ENCODE measurements around the gene ZDHHC9. TPM values are rescaled to one million over a fixed set of nuclear protein-coding genes. Genes with fewer than 3 reads are reported as not detected.

Gene ZDHHC9
- polyA plus RNA-seq, 1 of the 3 experiments (the other 2 are of a cell fraction): 8.1 TPM

DNA sequence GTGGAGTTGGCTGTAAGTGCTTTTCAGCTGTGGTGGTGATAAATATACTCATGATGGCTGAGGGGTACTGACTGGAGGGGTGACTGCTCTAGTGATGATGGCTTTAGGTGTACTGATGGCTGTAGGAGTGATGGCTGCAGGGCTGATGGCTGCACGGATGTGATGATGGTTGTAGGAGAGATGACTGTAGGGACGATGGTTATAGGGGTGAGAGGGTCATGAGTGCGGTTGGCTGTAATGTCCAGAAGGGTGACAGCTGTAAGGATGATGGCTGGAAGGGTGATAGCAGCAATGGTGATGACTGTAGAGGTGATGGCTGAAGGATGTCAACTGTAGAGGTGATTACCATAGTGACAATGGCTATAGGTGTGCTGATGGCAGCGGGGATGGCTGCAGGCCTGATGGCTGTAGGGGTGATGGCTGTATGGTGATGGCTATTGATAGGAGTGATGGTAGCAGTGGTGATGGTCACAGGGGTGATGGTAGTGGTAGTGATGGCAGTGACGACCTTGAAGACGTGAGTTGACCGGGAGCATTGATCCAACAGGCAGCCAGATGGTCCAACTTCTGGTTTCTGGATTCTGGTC is 64.5 kb downstream of the ZDHHC9 start (continued):
- TF ChIP-seq YY1 (IDR thresholded peaks at IDR 0.05; ENCODE audit: low read depth) (no peak), EP300 (IDR thresholded peaks at IDR 0.05; ENCODE audit: borderline replicate concordance in 1 of 2, low read depth in 1 of 2, low read length in 1 of 2) (no peak), JUND (IDR thresholded peaks at IDR 0.05) (no peak), TEAD4 (IDR thresholded peaks at IDR 0.05; ENCODE audit: borderline replicate concordance, insufficient read depth) (no peak), FOXM1 (IDR thresholded peaks at IDR 0.05; ENCODE audit: low read depth) (no peak)
- TF ChIP-seq, protein P1, sequence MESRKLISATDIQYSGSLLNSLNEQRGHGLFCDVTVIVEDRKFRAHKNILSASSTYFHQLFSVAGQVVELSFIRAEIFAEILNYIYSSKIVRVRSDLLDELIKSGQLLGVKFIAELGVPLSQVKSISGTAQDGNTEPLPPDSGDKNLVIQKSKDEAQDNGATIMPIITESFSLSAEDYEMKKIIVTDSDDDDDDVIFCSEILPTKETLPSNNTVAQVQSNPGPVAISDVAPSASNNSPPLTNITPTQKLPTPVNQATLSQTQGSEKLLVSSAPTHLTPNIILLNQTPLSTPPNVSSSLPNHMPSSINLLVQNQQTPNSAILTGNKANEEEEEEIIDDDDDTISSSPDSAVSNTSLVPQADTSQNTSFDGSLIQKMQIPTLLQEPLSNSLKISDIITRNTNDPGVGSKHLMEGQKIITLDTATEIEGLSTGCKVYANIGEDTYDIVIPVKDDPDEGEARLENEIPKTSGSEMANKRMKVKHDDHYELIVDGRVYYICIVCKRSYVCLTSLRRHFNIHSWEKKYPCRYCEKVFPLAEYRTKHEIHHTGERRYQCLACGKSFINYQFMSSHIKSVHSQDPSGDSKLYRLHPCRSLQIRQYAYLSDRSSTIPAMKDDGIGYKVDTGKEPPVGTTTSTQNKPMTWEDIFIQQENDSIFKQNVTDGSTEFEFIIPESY (IDR thresholded peaks at IDR 0.05; ENCODE audit: borderline replicate concordance, low read depth): no peak

DNA sequence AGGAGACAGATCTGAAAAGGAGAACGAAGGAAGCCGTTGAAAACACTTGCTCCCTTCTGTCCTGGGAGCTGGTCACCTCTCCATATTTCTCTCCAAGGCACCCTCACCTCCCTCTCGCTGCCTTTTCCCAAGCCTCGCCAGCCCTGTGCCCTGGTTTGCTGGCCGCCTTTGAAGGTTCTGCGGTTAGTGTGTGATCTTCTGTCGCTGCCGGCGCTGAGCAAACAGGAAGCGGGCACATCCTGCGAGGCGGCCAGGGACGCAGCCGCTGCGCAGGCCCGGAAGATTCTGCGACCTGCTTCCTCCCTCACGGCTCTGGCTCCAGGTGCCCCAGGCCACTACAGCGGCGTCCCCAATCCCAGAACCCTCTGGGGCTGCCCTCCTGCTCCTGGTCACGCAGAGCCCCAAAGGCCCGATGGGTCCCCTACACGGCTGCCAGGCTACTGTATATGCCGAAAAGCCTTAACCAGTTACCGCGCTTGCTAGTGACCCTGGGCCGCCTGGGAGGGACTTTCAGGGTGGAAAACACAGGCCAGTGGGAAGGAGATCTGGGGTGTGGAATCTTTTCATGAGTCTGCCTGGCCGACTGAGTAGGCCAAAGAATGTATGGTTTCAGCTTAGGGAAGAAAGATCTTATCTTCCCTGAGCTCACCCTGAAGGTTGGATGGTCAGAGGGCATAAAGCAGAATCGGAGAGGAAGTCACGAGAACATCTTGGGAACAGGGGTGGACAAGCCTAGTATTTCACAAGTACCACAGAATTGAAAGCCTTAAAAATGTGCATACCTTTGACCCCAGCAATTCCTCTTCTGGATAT is 66.3 kb downstream of the ZDHHC9 start:
- H3K79me2 ChIP-seq (ENCODE audit: insufficient read depth): no peaks in the 10 kb centered on the region
- no peaks in the 10 kb centered on the region for H3K36me3 ChIP-seq (replicated peaks in 1 of 2; ENCODE audit: control insufficient read depth in 1 of 2, insufficient read depth in 2 of 2, low read length in 1 of 2)
- H3K27ac ChIP-seq (ENCODE audit: low read depth in 2 of 2, low read length in 1 of 2): no peak overlapping the region
- no peak overlapping the region for H3K4me3 ChIP-seq (ENCODE audit: low read depth in 2 of 2, low read length in 1 of 2)
- POLR2A ChIA-PET: no interaction called here
- WGBS (ENCODE audit: low lambda C conversion rate): 52% methylated on average over 15 of the region's 30 CpGs
- H3F3A ChIP-seq (replicated peaks; ENCODE audit: insufficient read depth): no peaks in the 10 kb centered on the region
- H3K9me2 ChIP-seq: no peaks in the 10 kb centered on the region
- H3K27me3 ChIP-seq (ENCODE audit: insufficient read depth): peaks cover 30% of the 10 kb centered on the region; the same call in 1 of the 2 replicates
- CTCF ChIA-PET: no interaction called here
- no peaks in the 10 kb centered on the region for H3K9me3 ChIP-seq
- H3K4me1 ChIP-seq (ENCODE audit: control insufficient read depth in 1 of 2, insufficient read depth in 2 of 2, low read depth in 1 of 2, low read length in 1 of 2): no peaks in the 10 kb centered on the region
- H4K20me1 ChIP-seq (ENCODE audit: insufficient read depth): no peaks in the 10 kb centered on the region
- TF ChIP-seq, protein P2, sequence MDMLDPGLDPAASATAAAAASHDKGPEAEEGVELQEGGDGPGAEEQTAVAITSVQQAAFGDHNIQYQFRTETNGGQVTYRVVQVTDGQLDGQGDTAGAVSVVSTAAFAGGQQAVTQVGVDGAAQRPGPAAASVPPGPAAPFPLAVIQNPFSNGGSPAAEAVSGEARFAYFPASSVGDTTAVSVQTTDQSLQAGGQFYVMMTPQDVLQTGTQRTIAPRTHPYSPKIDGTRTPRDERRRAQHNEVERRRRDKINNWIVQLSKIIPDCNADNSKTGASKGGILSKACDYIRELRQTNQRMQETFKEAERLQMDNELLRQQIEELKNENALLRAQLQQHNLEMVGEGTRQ (IDR thresholded peaks at IDR 0.05; ENCODE audit: borderline replicate concordance, low read depth, low read length): no peak
- TF ChIP-seq GABPA (IDR thresholded peaks at IDR 0.05; ENCODE audit: low read depth) (no peak), JUND (IDR thresholded peaks at IDR 0.05) (no peak), FOXM1 (IDR thresholded peaks at IDR 0.05; ENCODE audit: low read depth) (no peak), EP300 (IDR thresholded peaks at IDR 0.05; ENCODE audit: borderline replicate concordance in 1 of 2, low read depth in 1 of 2, low read length in 1 of 2) (no peak), POLR2AphosphoS5 (IDR thresholded peaks at IDR 0.05; ENCODE audit: low read depth, low read length) (no peak), RCOR1 (IDR thresholded peaks at IDR 0.05; ENCODE audit: low read length) (no peak), TCF12 (IDR thresholded peaks at IDR 0.05) (no peak), CHD2 (IDR thresholded peaks at IDR 0.05; ENCODE audit: low read length, partially characterized antibody) (no peak), FOSL2 (IDR thresholded peaks at IDR 0.05; ENCODE audit: borderline replicate concordance, low read depth) (no peak), RFX5 (IDR thresholded peaks at IDR 0.05; ENCODE audit: low read length) (no peak), EZH2phosphoT487 (IDR thresholded peaks at IDR 0.05; ENCODE audit: borderline replicate concordance, low read depth) (no peak), RXRA (IDR thresholded peaks at IDR 0.05; ENCODE audit: borderline replicate concordance, low read depth) (no peak)
- TF ChIP-seq, protein P3, sequence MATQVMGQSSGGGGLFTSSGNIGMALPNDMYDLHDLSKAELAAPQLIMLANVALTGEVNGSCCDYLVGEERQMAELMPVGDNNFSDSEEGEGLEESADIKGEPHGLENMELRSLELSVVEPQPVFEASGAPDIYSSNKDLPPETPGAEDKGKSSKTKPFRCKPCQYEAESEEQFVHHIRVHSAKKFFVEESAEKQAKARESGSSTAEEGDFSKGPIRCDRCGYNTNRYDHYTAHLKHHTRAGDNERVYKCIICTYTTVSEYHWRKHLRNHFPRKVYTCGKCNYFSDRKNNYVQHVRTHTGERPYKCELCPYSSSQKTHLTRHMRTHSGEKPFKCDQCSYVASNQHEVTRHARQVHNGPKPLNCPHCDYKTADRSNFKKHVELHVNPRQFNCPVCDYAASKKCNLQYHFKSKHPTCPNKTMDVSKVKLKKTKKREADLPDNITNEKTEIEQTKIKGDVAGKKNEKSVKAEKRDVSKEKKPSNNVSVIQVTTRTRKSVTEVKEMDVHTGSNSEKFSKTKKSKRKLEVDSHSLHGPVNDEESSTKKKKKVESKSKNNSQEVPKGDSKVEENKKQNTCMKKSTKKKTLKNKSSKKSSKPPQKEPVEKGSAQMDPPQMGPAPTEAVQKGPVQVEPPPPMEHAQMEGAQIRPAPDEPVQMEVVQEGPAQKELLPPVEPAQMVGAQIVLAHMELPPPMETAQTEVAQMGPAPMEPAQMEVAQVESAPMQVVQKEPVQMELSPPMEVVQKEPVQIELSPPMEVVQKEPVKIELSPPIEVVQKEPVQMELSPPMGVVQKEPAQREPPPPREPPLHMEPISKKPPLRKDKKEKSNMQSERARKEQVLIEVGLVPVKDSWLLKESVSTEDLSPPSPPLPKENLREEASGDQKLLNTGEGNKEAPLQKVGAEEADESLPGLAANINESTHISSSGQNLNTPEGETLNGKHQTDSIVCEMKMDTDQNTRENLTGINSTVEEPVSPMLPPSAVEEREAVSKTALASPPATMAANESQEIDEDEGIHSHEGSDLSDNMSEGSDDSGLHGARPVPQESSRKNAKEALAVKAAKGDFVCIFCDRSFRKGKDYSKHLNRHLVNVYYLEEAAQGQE (IDR thresholded peaks at IDR 0.05; ENCODE audit: low read depth, low read length): no peak
- TF ChIP-seq, protein P1 (IDR thresholded peaks at IDR 0.05; ENCODE audit: borderline replicate concordance, low read depth): no peak
- TF ChIP-seq, protein P4, sequence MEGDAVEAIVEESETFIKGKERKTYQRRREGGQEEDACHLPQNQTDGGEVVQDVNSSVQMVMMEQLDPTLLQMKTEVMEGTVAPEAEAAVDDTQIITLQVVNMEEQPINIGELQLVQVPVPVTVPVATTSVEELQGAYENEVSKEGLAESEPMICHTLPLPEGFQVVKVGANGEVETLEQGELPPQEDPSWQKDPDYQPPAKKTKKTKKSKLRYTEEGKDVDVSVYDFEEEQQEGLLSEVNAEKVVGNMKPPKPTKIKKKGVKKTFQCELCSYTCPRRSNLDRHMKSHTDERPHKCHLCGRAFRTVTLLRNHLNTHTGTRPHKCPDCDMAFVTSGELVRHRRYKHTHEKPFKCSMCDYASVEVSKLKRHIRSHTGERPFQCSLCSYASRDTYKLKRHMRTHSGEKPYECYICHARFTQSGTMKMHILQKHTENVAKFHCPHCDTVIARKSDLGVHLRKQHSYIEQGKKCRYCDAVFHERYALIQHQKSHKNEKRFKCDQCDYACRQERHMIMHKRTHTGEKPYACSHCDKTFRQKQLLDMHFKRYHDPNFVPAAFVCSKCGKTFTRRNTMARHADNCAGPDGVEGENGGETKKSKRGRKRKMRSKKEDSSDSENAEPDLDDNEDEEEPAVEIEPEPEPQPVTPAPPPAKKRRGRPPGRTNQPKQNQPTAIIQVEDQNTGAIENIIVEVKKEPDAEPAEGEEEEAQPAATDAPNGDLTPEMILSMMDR (IDR thresholded peaks at IDR 0.05): no peak
- DNase-seq: no peak
- no peak overlapping the region for H2AFZ ChIP-seq (ENCODE audit: low read depth)
- no peak overlapping the region for H3K4me2 ChIP-seq
- H3K9ac ChIP-seq: no peak overlapping the region
